Cardiac muscle cell (in vitro differentiated cells and primary cell): Measurements from ENCODE around the gene DNM2. TPM values are rescaled to one million over a fixed set of nuclear protein-coding genes. Genes with fewer than 3 reads are reported as not detected.
"Not testable (repeated sequence)": the region's sequence is repeated elsewhere in the genome, so short reads cannot be mapped to it uniquely, and the experiment has no call there.

Experiments
- DNase-seq, 2 donors: peaks; one replicate each; pipeline versions ENCODE4 v3.0.0 to v3.0.0-alpha.2; 2010 to 2017; ENCODE audit warnings: low read depth in 1 of 2, low spot score in 1 of 2
- H3K27ac ChIP-seq: fragments of 200-600 bp; sonication (generic); 2 replicates; pipeline ENCODE4 v1.5.1; 2016
- H3K27me3 ChIP-seq: fragments of 200-600 bp; sonication (generic); 2 replicates; pipeline ENCODE4 v1.6.0; 2016; ENCODE audit warnings: control low read depth
- H3K36me3 ChIP-seq: fragments of 200-600 bp; sonication (generic); 2 replicates; pipeline ENCODE4 v1.5.1; 2016; ENCODE audit warnings: control low read depth
- H3K4me1 ChIP-seq: fragments of 200-600 bp; sonication (generic); 2 replicates; pipeline ENCODE4 v1.8.1; 2017; ENCODE audit warnings: low read depth, mild to moderate bottlenecking, mixed run types
- H3K4me3 ChIP-seq: fragments of 200-600 bp; sonication (generic); 2 replicates; pipeline ENCODE4 v1.5.1; 2016; ENCODE audit warnings: mild to moderate bottlenecking
- H3K9me3 ChIP-seq: fragments of 200-600 bp; sonication (generic); 2 replicates; pipeline ENCODE4 v1.5.1; 2017; ENCODE audit warnings: low read depth, mild to moderate bottlenecking, control low read depth
- CTCF ChIP-seq: IDR thresholded peaks from 2 replicates; pipeline ENCODE4 v1.5.1; 2012; ENCODE audit warnings: low read depth, mild to moderate bottlenecking, low read length
- polyA plus RNA-seq: library from polyadenylated mRNA; unstranded; fragments of >200 nt; fragmentation: Nextera tagmentation; extraction: Ambion mirVana; gene quantifications from 2 replicates; pipeline ENCODE4 v1.2.1, GENCODE V29; 2016
- total RNA-seq: library from RNA; depleted of rRNA; stranded (reverse); fragments of >200 nt; gene quantifications from 2 replicates; pipeline ENCODE4 v1.2.3, GENCODE V29; 2016

The DNM2 gene
- total and polyA plus RNA-seq, 2 experiments from 2014 or later, result 122 to 132 TPM

- no peak for TF ChIP-seq CTCF
- H3K9me3 ChIP-seq, result no peaks in the 10 kb centered on the region
- H3K27ac ChIP-seq, result no peak overlapping the region
- DNase-seq, result no peak
- H3K4me3 ChIP-seq, result no peak overlapping the region
- no peaks in the 10 kb centered on the region for H3K27me3 ChIP-seq
- no peaks in the 10 kb centered on the region for H3K4me1 ChIP-seq
- H3K36me3 ChIP-seq, result no peaks in the 10 kb centered on the region
These were observed 19.8 kb downstream of the DNM2 start for GRCh38 chr19:10737722-10738121.

GRCh38 chr19:10740798-10741197, 22.9 kb downstream of the DNM2 start:
- H3K4me1 ChIP-seq, result no peaks in the 10 kb centered on the region
- no peak overlapping the region for H3K27ac ChIP-seq
- H3K36me3 ChIP-seq, result no peaks in the 10 kb centered on the region
- no peak for TF ChIP-seq CTCF
- no peak for DNase-seq
- H3K9me3 ChIP-seq, result no peaks in the 10 kb centered on the region
- H3K4me3 ChIP-seq, result no peak overlapping the region
- no peaks in the 10 kb centered on the region for H3K27me3 ChIP-seq

GRCh38 chr19:10742476-10742875, 24.6 kb downstream of the DNM2 start:
- Histone ChIP-seq H3K36me3 (no peaks in the 10 kb centered on the region), H3K4me3 (no peak overlapping the region), H3K4me1 (no peaks in the 10 kb centered on the region), H3K27ac (no peak overlapping the region), H3K27me3 (no peaks in the 10 kb centered on the region), H3K9me3 (no peaks in the 10 kb centered on the region)
- DNase-seq, result no peak
- no peak for TF ChIP-seq CTCF

GRCh38 chr19:10744253-10744798, 26.4 kb downstream of the DNM2 start:
- TF ChIP-seq CTCF, result no peak
- Histone ChIP-seq H3K36me3 (no peaks in the 10 kb centered on the region), H3K4me1 (peaks cover 5% of the 10 kb centered on the region), H3K27ac (peak overlapping the region; percentile 70), H3K27me3 (no peaks in the 10 kb centered on the region), H3K4me3 (no peak overlapping the region), H3K9me3 (no peaks in the 10 kb centered on the region)
- no peak for DNase-seq

GRCh38 chr19:10744801-10745293, 27.0 kb downstream of the DNM2 start:
- Histone ChIP-seq H3K27ac (peak overlapping the region; percentile 70), H3K27me3 (no peaks in the 10 kb centered on the region), H3K36me3 (no peaks in the 10 kb centered on the region), H3K9me3 (no peaks in the 10 kb centered on the region), H3K4me1 (peaks cover 5% of the 10 kb centered on the region), H3K4me3 (no peak overlapping the region)
- TF ChIP-seq CTCF, result no peak
- no peak for DNase-seq

GRCh38 chr19:10746437-10746836, 28.6 kb downstream of the DNM2 start:
- H3K36me3 ChIP-seq, H3K9me3 ChIP-seq, H3K27ac ChIP-seq, H3K4me1 ChIP-seq, H3K27me3 ChIP-seq, DNase-seq, H3K4me3 ChIP-seq: not testable (repeated sequence)
